Epithelial cell of proximal tubule (primary cell): ENCODE results near the gene ACTL6B. TPM values are rescaled to one million over a fixed set of nuclear protein-coding genes. Genes with fewer than 3 reads are reported as not detected.
"Not testable (repeated sequence)": the region's sequence is repeated elsewhere in the genome, so short reads cannot be mapped to it uniquely, and the experiment has no call there.

ENCODE experiments used
- DNase-seq: peaks from one replicate; pipeline ENCODE4 v3.0.0-alpha.2; 2011; ENCODE audit warnings: low read depth
- H3K4me3 ChIP-seq: 2 replicates; pipeline ENCODE4 v1.5.1; 2011; ENCODE audit warnings: low read depth, mild to moderate bottlenecking, low read length
- CTCF ChIP-seq: conservative IDR thresholded peaks from 2 replicates; pipeline ENCODE4 v1.5.1; 2012; ENCODE audit warnings: low read depth, mild to moderate bottlenecking, low read length
- total RNA-seq: library from RNA; depleted of rRNA; stranded (reverse); fragments of >200 nt; gene quantifications from 2 replicates; pipeline ENCODE4 v1.2.3, GENCODE V29; 2015

The ACTL6B gene
- total RNA-seq, 1 donor from 2014 or later: not detected

GRCh38 chr7:100674411-100675104 lies 18.3 kb upstream of the ACTL6B start:
- TF ChIP-seq CTCF: no peak
- no peak for DNase-seq
- peak overlapping the region; percentile 96 for H3K4me3 ChIP-seq

GRCh38 chr7:100673942-100674410 lies 17.7 kb upstream of the ACTL6B start:
- no peak for DNase-seq
- peak overlapping the region; percentile 96 for H3K4me3 ChIP-seq
- no peak for TF ChIP-seq CTCF

DNA sequence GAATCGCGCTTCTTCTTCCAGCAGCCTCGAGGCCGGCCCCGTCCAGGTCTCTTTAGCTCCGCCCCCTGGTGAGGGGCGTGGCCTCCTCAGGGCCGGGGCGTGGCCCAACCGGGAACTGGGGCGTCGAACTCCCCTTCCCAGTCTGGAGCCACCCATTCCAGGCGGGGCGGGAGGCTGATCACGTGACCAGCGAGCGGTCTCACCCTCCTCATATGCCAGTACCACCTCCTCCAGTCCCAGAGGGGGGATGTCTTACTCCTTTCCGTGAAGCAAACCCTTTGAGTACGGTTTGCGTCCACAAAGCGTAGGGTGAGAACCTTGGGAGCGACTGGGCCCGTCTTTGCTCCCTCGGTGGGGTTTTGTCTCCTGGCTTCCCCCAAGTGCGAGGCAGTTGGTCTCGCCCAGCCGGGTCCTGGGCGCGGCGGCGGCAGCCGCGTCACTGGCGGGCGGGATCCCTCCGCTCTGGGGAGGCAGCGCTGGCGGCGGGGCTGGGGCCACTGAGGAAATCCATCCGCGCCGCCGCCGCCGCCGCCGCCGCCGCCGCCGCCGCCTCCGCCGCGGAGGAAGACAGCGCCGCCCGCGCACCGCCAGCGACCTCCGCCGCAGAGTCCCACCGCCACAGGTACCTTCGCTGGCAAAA lies 17.2 kb upstream of the ACTL6B start, which contains the start of gene GNB2:
Gene GNB2 (plus strand): TSS at position 439 of the 640 bp plus-strand sequence. CDS start 2,526 bp downstream, outside the sequence.
- no peak for TF ChIP-seq CTCF
- DNase-seq: peak; percentile 88
- H3K4me3 ChIP-seq: peak within 1 kb of the TSS; percentile 96

DNA sequence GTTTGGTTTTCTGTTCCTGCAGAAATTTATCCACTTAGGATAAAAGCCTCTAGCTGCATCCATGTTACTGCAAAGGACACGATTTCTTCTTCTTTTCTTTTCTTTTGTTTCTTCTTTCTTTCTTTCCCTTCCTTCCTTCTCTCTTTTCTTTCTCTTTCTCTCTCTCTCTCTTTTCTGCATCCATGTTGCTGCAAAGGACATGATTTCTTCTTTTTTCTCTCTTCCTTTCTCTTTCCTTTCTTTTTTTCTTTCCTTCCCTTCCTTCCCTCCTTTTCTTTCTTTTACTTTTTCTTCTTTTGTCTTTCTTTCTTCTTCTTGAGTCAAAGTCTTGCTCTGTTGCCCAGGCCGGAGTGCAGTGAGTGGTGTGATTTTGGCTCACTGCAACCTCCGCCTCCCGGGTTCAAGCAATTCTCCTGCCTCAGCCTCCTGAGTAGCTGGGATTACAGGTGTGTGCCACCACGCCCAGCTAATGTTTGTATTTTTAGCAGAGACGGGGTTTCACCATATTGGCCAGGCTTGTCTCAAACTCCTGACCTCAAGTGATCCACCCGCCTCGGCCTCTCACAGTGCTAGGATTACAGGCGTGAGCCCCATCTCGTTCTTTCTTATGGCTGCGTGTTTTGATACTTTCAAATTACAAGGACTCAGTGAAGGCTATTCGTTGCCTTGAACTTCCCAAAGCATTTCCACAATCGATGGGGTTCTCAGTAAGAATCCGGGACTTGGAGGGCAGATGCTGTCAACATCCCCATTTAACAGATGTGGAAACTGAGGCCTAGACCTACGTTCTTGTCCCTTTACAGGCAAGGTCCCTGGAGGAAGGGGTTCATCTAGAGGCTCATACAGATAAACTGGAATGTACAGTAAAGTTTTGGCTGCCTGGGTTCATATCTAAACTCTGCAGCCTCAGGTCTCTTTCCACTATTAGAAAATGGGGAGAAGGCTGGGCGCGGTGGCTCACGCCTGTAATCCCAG lies 15.4 kb upstream of the ACTL6B start:
- DNase-seq: no peak
- no peak for TF ChIP-seq CTCF
- no peak overlapping the region for H3K4me3 ChIP-seq

DNA sequence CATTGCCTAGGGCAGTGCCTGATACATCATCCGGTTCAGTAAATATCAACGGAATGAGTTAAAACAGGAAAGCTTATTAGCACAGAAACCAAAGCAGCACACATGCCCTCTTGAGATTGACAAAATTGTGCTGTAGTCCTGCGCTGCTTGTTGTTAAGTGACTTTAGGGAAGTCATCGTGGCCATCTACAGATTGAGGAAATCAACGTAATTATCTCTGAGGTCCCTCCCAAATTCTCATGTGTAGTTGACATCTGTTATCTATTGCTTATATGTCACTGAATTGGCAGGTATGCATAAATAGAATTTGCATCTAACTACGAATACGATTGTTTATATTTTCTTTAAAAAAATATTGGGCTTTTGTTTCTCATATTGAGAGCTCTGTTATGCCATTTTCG lies 13.8 kb upstream of the ACTL6B start:
- TF ChIP-seq CTCF: no peak

DNA sequence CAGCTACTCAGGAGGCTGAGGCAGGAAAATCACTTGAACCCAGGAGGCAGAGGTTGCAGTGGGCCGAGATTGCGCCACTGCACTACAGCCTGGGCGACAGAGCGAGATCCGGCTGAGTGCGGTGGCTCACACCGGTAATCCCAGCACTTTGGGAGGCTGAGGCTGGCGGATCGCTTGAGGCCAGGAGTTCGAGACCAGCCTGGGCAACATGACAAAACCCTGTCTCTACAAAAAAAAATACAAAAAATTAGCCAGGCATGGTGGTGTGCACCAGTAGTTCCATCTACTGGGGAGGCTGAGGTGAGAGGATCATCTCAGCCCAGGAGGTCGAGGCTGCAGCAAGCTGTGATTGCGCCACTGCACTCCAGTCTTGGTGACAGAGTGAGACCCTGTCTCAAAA lies 12.9 kb upstream of the ACTL6B start:
- DNase-seq, H3K4me3 ChIP-seq: not testable (repeated sequence)

More for the DNA sequence above, 13.8 kb upstream of the ACTL6B start:
- no peak for DNase-seq
- no peak overlapping the region for H3K4me3 ChIP-seq

DNA sequence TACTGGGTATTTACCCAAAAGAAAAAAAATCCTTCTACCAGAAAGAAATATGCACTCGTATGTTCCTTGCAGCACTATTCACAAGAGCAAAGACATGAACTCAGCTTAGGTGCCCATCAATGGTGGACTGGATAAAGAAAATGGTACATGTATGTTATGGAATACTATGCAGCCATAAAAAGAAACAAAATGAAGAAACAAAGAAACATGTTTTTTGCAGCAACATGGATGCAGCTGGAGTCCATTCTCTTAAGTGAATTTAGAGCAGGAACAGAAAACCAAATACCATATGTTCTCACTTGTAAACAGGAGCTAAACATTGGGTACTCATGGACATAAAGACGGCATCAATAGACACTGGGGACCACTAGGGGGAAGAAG lies 11.8 kb upstream of the ACTL6B start:
- no peak for DNase-seq
- no peak overlapping the region for H3K4me3 ChIP-seq
- no peak for TF ChIP-seq CTCF
